DOHH2 (cell line): ENCODE data around the gene GMFB.
"Not testable (repeated sequence)": the region's sequence is repeated elsewhere in the genome, so short reads cannot be mapped to it uniquely, and the experiment has no call there.

Source experiments
- H3F3A ChIP-seq: fragments of 200-600 bp; sonication (generic), shearing (Covaris generic); 2 replicates; pipeline ENCODE4 v1.6.0; 2016; ENCODE audit warnings: antibody characterized with exemption, mild to moderate bottlenecking; ENCODE audit not compliant: control insufficient read depth, insufficient read depth
- H3K27ac ChIP-seq: fragments of 200-600 bp; sonication (generic); 2 replicates; pipeline ENCODE4 v1.5.1; 2014; ENCODE audit warnings: low read depth, mild to moderate bottlenecking, low read length, moderate library complexity
- H3K27me3 ChIP-seq: fragments of 200-600 bp; sonication (generic); 2 replicates; pipeline ENCODE4 v1.6.1; 2014; ENCODE audit warnings: mild to moderate bottlenecking, low read length, mixed read lengths; ENCODE audit not compliant: control insufficient read depth
- H3K36me3 ChIP-seq: fragments of 200-600 bp; sonication (generic); 2 replicates; pipeline ENCODE4 v1.6.1; 2014; ENCODE audit warnings: mild to moderate bottlenecking, low read length, moderate library complexity, mixed read lengths; ENCODE audit not compliant: control insufficient read depth
- H3K4me1 ChIP-seq: fragments of 200-600 bp; sonication (generic); 2 replicates; pipeline ENCODE4 v1.6.1; 2014; ENCODE audit warnings: mild to moderate bottlenecking, low read length, mixed read lengths; ENCODE audit not compliant: control insufficient read depth
- H3K4me2 ChIP-seq: fragments of 200-600 bp; sonication (generic); 2 replicates; pipeline ENCODE4 v1.6.0; 2014; ENCODE audit warnings: mild to moderate bottlenecking, low read length, moderate library complexity
- H3K4me3 ChIP-seq: fragments of 200-600 bp; sonication (generic); 2 replicates; pipeline ENCODE4 v1.5.1; 2014; ENCODE audit warnings: mild to moderate bottlenecking, low read length, mixed read lengths
- H3K79me2 ChIP-seq: fragments of 200-600 bp; sonication (generic); 2 replicates; pipeline ENCODE4 v1.6.1; 2014; ENCODE audit warnings: mild to moderate bottlenecking, low read length, mixed read lengths; ENCODE audit not compliant: control insufficient read depth
- H3K9me2 ChIP-seq: fragments of 200-600 bp; sonication (generic); replicated peaks from 2 replicates; pipeline ENCODE4 v1.6.1; 2014; ENCODE audit warnings: mild to moderate bottlenecking, low read length, mixed read lengths; ENCODE audit not compliant: control insufficient read depth
- H3K9me3 ChIP-seq: fragments of 200-600 bp; sonication (generic); 2 replicates; pipeline ENCODE4 v1.6.1; 2014; ENCODE audit warnings: antibody characterized with exemption, low read length, mixed read lengths; ENCODE audit not compliant: control insufficient read depth, insufficient read depth
- H4K20me1 ChIP-seq: fragments of 200-600 bp; sonication (generic); 2 replicates; pipeline ENCODE4 v1.6.0; 2014; ENCODE audit warnings: low read depth, mild to moderate bottlenecking, antibody characterized with exemption, low read length, moderate library complexity; ENCODE audit not compliant: control insufficient read depth, insufficient read depth
- EZH2phosphoT487 ChIP-seq: fragments of 200-600 bp; sonication (generic); IDR thresholded peaks from 2 replicates; pipeline ENCODE4 v1.6.1; 2017; ENCODE audit warnings: borderline replicate concordance, mild to moderate bottlenecking, antibody characterized with exemption, low read length, moderate library complexity, mixed read lengths
- TF ChIP-seq, protein P1 (sequence below): fragments of 200-600 bp; sonication (generic); IDR thresholded peaks from one replicate; pipeline ENCODE4 v1.5.1; 2014; ENCODE audit warnings: antibody characterized with exemption, mild to moderate bottlenecking, low read depth, low read length; ENCODE audit not compliant: poor library complexity, severe bottlenecking

Gene GMFB

DNA sequence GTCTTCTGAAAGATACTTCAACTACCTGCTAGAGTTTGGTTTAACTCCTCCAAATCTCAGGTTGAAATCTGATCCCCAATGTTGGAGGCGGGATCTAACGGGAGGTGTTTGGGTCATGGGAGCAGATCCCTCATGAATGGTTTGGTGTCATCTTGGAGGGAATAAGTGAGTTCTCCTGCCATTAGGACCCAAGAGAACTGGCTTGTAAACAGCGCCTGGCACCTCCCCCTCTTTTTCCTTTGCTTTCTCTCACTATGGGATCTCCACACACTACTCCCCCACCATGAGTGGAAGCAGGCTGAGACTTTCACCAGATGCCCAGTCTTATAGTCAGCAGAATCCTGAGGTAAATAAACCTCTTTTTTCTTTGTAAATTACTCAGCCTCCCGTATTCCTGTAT, 50.1 kb downstream of the GMFB start:
- Histone ChIP-seq H3F3A (no peaks in the 10 kb centered on the region), H3K9me2 (no peaks in the 10 kb centered on the region), H4K20me1 (peaks cover 29% of the 10 kb centered on the region; the same call in 1 of the 2 replicates), H3K79me2 (peaks cover 74% of the 10 kb centered on the region), H3K27ac (no peak overlapping the region), H3K4me1 (peaks cover 73% of the 10 kb centered on the region), H3K27me3 (no peaks in the 10 kb centered on the region), H3K9me3 (no peaks in the 10 kb centered on the region), H3K4me2 (peak overlapping the region; percentile 88), H3K36me3 (peaks cover 65% of the 10 kb centered on the region), H3K4me3 (peak overlapping the region; percentile 12)
- TF ChIP-seq EZH2phosphoT487 = no peak

DNA sequence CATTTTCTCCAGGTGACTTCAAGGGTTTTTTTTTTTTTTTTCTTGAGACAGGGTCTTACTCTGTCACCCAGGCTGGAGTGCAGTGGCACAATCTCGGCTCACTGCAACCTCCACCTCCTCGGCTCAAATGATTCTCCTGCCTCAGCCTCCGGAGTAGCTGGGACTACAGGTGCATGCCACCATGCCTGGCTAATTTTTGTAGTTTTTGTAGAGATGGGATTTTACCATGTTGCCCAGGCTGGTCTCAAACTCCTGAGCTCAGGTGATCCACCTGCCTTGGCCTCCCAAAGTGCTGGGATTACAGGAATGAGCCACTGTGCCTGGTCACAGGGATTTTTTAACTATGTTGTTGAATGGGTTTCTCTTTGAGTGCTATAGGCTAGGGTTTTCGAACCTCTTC, 50.8 kb downstream of the GMFB start:
- H3K4me2 ChIP-seq = peak overlapping the region; percentile 88
- not testable (repeated sequence) for H3F3A ChIP-seq, H3K4me3 ChIP-seq, H3K27ac ChIP-seq, H3K9me3 ChIP-seq, H3K9me2 ChIP-seq, H3K27me3 ChIP-seq
- H3K79me2 ChIP-seq = peaks cover 81% of the 10 kb centered on the region
- peaks cover 73% of the 10 kb centered on the region for H3K4me1 ChIP-seq
- H4K20me1 ChIP-seq = peaks cover 30% of the 10 kb centered on the region; the same call in 1 of the 2 replicates
- H3K36me3 ChIP-seq = peaks cover 72% of the 10 kb centered on the region

DNA sequence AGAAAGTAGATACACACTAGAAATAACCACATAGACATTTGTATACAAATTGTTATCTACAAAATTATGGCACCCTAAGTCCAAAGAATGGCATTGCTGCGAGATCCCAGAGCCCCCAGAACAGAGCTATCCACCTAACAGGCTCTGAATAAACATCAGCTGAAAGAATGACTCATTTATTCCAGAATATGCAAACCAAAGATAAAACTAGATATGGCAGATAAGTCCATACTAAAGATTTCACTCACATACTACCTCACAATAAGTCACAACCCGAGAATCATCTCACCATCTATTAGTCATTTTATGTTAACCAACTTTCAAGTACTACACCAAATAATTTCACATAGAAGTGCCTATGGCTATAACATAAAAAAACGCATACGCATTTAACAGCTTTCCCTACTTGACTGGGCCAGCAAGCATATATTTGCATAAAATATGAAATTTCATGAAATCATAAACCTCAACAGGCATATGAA, 53.2 kb downstream of the GMFB start:
- TF ChIP-seq, protein P1, sequence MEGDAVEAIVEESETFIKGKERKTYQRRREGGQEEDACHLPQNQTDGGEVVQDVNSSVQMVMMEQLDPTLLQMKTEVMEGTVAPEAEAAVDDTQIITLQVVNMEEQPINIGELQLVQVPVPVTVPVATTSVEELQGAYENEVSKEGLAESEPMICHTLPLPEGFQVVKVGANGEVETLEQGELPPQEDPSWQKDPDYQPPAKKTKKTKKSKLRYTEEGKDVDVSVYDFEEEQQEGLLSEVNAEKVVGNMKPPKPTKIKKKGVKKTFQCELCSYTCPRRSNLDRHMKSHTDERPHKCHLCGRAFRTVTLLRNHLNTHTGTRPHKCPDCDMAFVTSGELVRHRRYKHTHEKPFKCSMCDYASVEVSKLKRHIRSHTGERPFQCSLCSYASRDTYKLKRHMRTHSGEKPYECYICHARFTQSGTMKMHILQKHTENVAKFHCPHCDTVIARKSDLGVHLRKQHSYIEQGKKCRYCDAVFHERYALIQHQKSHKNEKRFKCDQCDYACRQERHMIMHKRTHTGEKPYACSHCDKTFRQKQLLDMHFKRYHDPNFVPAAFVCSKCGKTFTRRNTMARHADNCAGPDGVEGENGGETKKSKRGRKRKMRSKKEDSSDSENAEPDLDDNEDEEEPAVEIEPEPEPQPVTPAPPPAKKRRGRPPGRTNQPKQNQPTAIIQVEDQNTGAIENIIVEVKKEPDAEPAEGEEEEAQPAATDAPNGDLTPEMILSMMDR = no peak
- TF ChIP-seq EZH2phosphoT487 = no peak
- no peaks in the 10 kb centered on the region for H3K9me3 ChIP-seq
- H3K4me2 ChIP-seq = peak overlapping the region; percentile 88
- H3K79me2 ChIP-seq = peaks cover 98% of the 10 kb centered on the region
- H4K20me1 ChIP-seq = peaks cover 32% of the 10 kb centered on the region; the same call in 1 of the 2 replicates
- no peaks in the 10 kb centered on the region for H3K9me2 ChIP-seq
- no peaks in the 10 kb centered on the region for H3F3A ChIP-seq
- peak overlapping the region; percentile 39 for H3K4me3 ChIP-seq
- peaks cover 94% of the 10 kb centered on the region for H3K36me3 ChIP-seq
- no peaks in the 10 kb centered on the region for H3K27me3 ChIP-seq
- H3K27ac ChIP-seq = no peak overlapping the region
- H3K4me1 ChIP-seq = peaks cover 64% of the 10 kb centered on the region

DNA sequence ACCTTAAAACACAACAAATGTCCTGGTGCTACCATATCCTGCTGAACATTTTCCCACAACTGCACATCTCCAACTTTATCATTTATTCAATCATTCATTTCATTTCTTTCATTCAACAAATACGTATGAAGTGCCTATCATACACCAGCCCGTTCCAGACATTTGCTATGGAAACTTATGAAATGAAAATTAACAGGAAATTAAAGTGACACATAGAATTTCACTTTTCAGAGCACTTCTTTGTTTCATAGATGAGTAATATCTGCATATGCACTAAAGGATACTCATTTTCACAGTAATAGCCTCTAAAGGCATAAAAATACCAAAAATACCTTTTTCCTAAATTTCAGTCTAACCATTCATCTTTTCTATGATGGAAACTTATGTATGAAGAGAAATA, 60.3 kb downstream of the GMFB start:
- peaks cover 4% of the 10 kb centered on the region; the same call in 1 of the 2 replicates for H4K20me1 ChIP-seq
- no peaks in the 10 kb centered on the region for H3K4me1 ChIP-seq
- H3K4me3 ChIP-seq = no peak overlapping the region
- no peaks in the 10 kb centered on the region for H3K9me2 ChIP-seq
- H3F3A ChIP-seq = peaks cover 22% of the 10 kb centered on the region
- no peak overlapping the region for H3K27ac ChIP-seq
- peaks cover 99% of the 10 kb centered on the region for H3K36me3 ChIP-seq
- H3K79me2 ChIP-seq = peaks cover 34% of the 10 kb centered on the region
- H3K9me3 ChIP-seq = no peaks in the 10 kb centered on the region
- H3K4me2 ChIP-seq = no peak overlapping the region
- no peaks in the 10 kb centered on the region for H3K27me3 ChIP-seq
- TF ChIP-seq, protein P1 = no peak
- TF ChIP-seq EZH2phosphoT487 = no peak
